HK-2 (cell line): ENCODE measurements around the gene ABI3.

Source experiments
- DNase-seq: peaks from one replicate; pipeline ENCODE4 v3.0.0-alpha.2; 2018; ENCODE audit not compliant: unreplicated experiment

Gene ABI3

DNA sequence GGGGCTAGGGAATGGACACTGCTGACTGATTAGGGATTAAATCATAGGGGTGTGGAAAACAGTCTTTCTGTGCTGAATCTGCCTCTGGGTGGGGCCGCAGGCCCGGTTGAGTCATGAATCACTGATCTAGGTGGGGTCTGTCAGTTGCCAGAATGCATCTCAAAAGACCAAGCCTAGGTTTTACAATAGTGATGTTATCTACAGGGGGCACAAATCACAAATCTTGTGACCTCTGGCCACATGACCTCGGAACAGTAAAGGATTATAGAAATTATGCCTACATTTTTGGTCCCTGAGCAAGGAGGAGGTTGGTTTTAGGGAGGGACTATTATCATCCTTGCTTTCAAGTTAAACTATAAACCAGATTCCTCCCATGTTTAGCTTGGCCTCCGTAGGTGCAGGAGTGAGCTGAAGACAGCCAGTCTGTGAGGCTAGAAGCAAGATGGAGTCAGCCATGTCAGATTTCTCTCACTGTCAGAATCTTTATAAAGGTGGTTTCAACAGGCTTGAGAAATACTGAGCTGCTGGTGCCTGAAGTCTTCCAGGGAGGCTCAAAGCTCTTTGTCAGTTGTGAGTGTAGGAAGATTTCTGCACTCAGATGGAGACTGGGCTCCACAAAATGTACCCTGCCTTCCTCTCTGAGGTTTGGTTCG lies 13.0 kb upstream of the ABI3 start:
- peak; percentile 68 for DNase-seq

DNA sequence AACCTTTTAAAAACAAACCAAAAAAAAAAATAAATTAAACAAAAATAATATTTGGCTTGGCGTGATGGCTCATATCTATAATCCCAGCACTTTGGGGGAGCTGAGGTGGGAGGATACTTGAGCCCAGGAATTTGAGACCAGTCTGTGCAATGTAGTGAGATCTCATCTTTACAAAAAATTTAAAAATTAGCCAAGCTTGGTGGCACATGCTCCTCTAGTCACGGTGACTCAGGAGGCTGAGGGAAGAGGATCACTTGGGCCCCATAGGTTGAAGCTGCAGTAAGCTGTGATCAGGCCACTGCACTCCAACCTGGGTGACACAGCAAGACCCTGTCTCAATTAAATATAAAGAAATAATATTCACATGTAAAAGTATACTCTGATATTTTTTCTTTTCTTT lies 12.3 kb upstream of the ABI3 start:
- peak; percentile 58 for DNase-seq

DNA sequence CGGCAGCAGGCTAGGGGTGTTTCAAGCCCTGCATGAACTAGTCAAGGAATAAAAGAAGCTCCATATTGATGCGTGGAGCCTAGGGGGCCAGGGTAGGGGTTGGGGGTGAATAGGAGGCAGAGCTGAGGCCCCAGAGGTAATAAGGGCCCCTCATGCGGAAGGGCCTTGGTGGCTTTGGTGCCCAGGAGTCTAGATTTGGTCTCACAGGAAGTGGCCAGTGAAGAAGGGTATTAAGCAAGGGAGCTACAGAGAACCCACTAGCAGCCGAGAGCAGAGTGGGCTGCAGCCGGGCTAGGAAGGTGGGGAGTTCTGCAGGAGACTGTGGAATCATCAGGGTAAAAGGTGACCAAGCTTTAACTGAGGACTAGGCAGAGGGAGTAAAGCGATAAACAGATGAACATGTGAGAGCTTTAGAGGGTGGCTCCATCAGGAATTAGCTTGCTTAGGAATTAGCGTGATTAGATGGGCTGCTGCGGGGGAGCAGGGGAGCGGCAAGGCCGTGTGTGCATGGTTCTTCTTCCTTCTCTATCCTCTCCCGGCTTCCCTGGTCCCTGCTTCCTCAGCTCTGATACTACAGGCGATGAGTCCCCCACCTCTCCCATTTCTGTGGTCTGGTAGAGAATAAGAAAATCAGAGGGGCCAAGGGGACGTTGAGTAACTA lies 10.0 kb upstream of the ABI3 start:
- no peak for DNase-seq

DNA sequence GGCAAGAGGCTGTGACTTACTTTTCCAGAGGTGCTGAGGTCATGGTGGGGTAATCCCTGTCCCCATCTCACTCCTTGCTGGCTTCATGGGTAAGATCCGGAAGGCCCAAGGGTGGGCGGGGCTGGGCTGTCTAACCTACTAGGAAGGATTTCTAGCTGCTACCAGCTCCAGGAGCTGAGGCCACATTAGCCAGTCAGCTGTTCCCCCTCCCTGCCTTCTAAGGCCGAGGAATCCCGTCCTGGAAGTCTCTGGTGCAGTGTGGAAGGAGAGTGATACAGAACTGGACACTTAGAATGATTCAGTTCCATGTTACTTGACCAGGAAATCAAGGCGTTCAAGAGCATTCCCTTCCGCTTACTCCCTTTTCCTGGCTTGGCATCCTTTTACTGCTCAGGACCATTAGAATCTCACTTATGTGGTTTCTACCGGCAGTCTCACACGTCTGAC lies 9.0 kb upstream of the ABI3 start:
- peak; percentile 61 for DNase-seq

DNA sequence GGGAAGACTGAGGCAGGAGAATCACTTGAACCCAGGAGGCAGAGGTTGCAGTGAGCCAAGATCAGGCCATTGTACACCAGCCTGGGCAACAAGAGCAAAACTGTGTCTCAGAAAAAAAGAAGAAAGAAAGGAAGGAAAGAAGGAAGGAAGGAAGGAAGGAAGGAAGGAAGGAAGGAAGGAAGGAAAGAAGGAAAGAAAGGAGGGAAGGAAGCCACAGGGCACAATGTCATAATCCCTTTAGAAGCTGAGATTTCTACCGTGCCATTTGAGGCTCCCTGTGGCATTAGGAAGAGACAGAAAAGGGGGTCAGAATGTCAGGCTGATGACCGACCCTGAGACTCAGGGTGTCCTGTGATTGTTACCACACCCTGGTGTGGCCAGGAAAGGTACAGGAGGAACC lies 6.7 kb upstream of the ABI3 start:
- DNase-seq: no peak

DNA sequence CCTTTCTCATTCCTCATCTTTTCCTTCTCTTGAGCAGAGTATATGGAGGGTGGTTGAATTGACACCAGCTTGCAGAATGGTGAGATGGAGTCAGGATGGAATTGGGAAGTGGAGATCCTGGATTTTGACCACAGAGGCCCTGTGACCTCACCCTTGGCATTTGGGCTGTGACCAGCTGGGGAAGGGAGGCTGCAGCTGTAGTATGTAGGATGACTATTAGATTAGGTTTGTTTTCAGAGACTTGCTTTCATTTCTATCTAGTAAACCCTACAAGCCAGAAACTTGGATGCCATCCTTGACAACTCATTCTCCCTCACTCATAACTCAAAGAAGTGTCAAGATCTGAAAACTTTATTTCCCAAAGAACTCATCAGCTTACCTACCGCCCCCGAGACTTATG lies 6.0 kb upstream of the ABI3 start:
- no peak for DNase-seq

DNA sequence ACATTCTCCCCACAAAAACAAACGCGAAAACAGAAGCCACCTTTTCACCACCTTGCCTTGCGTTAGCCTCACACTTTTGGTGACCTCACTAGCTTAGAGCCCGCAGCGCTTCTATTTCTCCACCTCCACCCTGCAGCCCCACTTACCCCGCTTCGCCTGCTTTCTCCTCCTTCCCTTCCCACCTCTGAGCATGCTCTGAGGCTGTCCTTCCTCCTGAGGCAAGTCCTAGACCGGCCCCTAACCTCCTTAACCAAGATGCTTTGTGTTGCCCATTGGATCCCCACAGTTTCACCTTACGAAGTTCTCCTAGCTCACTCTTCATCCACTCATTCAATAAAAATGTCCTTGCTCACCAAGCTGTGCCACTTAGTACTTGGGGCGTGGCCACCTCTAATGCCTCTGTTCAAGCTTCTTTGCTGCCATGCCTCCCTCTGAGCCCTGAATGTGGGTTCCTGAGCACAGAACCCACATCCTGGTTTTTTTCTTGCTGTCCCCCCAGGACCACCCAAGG lies 1.4 kb upstream of the ABI3 start:
- no peak for DNase-seq

DNA sequence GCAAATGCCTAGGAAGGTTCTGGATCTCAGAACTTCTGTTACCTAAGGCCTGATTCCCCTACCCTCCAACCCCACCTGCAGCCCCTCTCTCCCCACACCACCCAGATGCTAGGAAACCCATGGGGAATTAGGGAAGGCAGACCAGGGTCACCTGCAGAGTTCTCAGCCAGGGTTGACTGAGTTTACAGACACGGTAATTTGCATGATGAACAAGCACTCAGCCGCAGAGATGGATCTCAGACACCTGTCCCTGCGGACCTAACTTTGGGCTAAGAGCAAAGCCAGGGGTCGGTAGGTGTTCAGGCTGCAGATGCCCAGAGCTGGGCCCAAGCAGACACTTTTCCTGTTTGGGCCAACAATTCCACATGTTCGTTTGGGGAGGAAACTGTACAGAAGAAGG lies 2.9 kb downstream of the ABI3 start:
- no peak for DNase-seq

DNA sequence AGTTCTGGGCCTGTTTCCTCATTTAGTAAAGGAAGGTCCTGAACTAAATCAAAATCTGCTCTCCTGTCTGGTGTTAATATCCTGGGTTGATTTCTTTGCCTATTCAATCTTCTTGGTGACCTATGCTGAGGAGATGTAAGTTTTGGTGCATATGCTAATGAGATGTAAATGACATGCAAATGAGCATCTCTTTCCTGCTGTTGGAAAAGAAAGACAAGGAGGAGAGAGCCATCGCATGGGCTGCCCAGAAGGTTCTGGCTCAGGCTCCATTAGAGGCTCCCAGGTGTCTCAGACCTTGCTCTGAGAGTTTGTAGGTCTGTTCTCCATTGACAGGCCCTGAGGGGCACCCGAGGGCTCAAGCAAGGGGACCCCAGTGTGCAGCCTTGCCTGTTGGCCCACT lies 3.3 kb downstream of the ABI3 start:
- DNase-seq: no peak

DNA sequence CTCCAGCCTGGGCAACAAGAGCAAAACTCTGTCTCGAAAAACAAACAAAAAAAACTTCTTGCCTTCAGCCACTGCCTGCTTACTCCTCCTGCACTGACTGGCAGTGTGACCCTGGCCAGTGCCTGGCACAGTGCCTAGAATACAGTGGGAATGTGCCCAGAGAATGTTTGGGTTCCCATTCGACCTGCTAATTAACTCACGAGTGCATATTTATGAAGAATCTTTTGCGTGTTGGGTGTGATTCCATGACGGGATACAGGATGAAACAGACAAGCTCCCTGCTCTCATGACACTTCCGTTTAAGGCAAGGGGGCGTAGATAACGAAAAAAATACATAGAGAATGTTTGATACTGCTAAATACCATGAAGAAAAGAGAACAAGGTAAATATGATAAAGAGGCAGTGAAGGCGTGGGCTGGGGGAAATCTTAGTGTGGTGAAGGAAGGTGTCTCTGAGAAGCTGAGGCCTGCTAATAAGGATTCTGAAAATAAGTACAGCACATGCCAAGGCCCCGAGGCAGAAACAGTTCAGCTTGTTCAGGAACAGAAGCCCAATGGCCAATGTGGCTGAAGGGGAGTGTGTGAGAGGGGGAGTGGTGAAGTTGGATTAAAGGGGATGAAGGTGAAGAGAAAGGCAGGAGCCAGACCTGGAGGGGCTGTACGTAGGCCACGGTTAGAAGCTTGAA lies 4.3 kb downstream of the ABI3 start:
- DNase-seq: no peak

DNA sequence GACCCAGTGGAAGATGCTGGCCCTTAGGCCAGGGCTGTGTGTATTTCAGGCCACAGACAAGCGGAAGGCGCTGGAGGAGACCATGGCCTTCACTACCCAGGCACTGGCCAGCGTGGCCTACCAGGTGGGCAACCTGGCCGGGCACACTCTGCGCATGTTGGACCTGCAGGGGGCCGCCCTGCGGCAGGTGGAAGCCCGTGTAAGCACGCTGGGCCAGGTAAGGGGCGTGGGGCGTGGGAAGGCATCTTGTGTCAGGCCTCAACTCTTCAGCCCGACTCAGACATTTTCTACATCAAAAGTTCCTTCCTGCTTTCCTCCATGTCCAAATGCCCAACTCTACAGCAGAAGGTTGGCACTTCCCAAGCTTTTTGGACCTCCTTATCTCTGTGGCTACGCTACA lies 6.0 kb downstream of the ABI3 start:
- DNase-seq: no peak

DNA sequence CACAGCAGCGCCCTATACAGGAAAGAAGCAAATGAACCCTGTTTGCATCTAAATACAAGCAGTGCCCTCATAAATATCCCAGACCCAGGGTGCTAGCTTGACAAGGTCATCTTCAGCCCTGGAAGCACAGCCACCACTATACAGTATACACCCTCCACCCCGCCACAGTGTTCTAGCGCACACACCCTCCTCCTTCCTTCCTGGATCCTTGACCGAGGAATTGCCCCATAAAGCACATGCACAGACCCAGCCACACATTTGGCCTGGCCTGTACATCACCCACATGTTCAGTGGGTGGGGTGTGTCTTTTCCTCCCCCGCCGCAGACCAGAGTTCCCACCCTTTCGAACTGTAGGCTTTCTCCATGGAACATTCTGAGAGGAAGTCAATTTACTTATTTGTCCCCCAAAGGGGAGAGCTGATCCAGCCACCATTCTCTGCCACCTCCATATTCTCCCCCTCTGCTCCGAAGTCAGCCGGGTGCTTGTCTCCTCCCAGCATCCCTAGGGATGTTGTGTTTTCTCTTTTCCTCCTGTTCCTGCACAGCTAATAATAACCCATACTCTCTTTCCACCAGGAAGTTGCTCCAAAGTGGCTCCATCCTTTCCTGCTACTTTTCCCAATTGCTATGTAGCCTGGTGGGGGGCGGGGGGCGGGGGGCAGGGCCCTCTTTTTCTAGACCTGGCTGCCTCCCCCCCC lies 6.6 kb downstream of the ABI3 start:
- no peak for DNase-seq

DNA sequence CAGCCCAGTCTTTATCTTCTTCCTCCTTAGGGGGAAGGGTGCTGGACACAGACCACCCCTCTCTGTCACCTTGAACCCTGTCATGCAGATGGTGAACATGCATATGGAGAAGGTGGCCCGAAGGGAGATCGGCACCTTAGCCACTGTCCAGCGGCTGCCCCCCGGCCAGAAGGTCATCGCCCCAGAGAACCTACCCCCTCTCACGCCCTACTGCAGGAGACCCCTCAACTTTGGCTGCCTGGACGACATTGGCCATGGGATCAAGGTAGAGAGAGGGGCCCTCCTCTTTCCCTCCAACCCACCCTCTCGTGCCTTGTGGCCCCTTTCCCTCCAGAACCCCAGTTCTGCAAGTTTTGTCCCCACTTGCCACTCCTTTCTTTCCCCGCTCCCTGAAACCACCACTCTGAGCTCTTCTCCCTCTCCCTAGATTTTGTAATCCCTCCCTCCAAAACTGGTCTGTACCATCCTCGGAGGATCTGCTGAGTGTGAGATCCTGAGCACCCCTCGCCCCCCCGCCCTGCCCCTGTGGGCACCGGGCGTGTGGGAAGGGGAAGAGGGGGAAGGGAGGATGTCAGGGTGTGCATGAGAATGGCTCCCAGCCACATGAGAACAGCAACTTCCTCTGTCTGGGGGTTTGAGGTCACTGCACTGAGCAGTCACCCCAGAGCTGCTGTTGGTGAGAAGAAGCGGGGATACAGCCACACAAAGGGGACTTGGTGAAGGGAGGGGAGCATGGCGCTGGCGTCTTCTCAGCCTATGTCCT lies 7.3 kb downstream of the ABI3 start:
- DNase-seq: no peak

DNA sequence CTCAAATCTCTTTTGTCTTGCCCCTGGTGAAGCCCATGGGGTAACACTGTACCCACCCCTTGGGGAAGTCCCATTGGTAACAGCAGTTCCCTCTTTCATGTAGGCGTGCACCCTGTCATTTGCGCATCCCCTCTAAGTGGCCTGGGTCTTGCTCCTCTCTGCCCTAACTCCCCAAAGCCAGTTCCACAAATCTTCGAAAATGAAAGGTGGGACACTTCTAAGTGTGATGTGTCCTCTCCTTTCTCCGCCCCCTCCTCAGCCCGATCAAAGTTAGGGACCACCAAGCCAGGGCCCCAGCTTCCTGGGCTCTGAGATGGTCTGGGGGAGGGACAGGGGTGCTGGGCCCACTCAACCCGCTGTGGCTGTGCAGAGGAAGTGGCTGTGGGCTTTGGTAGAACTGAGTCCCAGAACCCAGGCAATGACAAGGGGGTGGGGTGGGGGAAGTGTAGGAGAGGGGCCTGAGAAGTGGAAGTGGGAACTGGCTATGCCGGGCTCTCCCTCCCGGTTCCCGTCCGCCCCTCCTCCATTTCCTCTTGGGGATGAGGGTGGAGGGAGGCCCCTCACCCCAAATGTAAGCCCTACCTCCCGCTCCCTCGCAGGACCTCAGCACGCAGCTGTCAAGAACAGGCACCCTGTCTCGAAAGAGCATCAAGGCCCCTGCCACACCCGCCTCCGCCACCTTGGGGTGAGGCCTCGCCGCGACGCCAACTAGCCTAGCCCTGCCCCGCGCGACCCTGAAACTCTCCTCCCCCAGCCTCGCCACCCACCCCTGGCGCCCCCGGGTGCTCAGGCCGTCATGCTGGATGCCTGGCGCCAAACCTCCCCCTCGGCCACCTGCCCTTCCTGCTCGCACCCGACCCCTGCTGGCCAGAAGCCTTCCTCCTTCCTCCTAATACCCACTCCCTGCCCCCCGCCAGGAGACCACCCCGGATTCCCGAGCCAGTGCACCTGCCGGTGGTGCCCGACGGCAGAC lies 8.7 kb downstream of the ABI3 start:
- no peak for DNase-seq

DNA sequence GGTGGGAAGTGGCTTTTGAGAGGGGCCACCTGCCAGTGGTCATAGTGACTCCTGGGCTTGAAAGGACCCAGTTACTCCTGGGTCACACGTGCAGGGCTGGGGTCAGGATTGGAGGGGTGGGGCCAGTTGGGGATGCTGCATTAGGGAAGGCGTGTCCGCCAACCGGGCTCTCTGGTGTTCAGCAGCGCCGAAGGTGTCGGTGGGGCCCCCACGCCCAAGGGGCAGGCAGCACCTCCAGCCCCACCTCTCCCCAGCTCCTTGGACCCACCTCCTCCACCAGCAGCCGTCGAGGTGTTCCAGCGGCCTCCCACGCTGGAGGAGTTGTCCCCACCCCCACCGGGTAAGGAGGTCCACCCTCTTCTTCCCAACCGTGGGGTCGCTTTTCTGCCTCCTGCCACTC lies 9.5 kb downstream of the ABI3 start:
- no peak for DNase-seq

DNA sequence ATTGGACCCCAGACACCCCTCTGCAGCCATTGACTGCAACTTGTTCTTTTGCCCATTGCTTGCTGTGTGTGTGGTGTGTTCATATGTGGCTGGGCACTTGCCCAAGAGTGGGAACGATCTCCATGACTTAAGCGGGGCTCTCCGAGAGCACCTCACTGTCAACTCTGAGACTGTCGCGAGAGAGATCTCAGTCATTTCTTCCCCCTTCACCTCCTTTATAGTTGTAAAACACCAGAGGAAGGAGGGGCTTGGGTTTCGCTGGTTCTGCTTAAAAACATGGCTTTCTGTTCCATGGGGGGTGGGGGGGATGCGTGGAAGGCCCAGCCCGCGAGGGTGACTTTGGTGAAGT lies 12.6 kb downstream of the ABI3 start:
- no peak for DNase-seq

DNA sequence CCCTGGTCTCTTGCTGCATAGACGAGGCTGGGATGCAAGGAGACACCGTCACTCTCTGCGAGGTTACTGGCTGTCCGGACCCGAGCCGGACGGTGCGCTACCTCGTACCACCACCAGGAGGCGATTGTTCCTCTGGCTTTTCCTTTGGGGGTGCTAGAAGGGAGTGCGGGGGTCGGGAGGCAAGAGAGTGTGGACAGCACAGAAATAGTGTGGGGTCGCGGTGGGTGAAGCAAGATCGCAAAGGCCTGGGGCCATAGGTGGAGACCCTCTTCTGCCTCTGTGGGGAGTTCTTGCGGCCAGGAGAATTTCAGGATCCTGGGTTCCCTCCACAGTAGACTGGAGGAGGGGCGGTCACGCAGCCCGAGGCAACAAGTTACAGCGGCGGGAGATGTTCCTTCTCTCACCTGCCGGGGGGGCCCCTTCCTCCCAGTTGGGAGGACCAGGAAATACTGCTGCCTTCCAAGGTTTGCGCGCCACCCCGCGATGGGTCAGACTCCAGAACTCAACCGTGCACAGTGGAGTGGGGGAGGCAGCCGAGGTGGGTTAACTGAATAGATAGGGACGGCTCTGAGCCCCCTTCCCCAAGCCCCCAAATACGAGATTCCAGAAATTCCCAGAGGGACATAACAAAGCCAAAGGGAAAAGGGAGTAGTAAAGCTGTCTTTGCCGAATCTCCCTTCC lies 13.2 kb downstream of the ABI3 start:
- peak; percentile 59 for DNase-seq

DNA sequence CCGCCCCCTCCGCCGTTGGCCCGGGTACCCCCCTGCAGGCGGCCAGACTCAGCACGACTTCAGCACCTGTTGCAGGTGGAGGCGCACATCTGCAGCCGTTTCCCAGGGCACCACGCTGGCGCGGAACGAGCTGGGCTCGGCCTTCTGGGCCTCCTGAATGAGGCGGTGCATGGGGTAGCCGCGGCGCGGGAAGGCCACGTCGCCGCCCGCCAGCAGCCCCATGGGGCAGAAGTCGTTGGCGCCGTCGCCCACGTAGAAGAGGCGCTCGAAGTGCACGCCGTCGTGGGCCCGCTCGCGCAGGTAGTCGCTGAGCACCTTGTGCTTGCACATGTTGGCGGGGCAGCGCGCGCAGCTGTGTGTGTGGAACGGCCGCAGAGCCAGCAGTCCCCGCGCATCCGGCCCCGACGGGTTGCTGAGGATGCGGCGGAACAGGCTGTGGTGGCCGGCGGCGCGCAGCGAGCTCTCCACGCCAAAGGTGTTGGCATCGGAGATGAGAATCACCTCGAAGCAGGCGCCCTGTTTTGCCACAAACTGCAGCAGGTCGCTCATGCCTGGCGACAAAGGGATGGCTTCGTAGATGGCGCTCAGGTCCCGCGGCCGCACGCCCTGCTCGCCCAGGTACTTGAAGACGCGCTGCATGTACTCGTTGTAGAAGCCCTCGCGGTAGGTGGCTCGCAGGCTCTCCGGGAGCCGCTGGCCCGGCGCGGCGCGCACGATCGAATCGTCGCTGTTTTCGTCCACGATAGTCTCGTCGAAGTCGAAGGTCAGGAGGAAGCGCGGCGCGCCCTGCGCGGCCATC lies 13.9 kb downstream of the ABI3 start:
- no peak for DNase-seq

DNA sequence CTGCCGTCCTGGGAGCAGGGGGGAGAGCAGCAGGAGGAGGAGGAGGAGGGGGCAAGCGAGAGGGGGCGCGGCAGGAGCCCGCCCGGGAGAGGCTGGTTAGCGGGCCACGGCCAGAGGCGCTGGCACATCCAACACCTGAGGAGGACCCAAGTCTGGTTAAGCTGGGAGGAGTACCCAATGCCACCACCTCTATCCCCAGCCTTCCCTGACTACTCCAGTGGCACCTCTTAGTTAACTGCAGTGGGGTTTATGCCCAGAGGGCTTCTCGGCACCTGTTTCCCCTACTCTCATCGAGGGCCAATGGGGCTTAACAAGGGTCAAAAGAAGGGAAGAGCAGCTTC lies 14.5 kb downstream of the ABI3 start:
- DNase-seq: no peak
